Measurements from ENCODE around the gene PPP2R2B. TPM values are rescaled to one million over a fixed set of nuclear protein-coding genes. Genes with fewer than 3 reads are reported as not detected.

The PPP2R2B gene
- total and polyA plus RNA-seq, 2 of the 4 experiments (the other 2 are of a cell fraction): not detected

DNA sequence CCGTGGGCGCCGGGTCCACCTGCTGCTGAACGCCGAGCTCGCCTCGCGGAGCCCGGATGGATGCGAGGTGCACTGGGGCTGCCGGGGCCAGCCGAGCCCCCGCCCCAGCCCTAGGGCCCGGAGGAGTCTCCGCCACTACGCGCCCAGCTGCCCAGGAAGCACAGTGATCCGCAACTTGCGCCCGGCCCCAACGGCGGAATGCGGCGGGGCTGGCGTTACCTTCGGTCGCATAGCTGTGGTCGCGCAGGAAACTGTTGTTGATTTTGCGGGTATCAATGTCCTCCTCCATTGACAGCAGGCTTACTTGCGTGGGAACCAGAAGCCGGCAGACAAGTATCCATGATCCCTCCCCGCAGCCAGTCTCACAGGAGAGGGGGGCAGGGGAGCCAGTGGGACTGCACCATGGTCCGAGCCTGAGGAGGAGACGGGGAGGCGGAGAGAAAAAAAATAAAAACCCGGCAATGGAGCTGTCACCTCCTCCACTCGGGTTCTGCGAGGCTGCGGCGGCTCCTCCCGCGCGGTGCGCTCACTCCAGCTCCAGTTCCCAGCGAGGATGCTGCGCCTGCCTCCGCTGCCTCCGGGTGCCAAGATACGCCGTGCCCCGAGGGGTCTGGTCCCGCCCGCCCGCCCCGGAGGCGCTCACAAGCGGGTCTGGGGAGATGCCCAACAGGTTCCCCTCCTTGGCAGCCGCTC lies 628 bp downstream of the PPP2R2B start:
- intact Hi-C loops (cut with micrococcal nuclease): no loop called here
- no peaks in the 10 kb centered on the region for H3K36me3 ChIP-seq (ENCODE audit: control insufficient read depth, insufficient read depth, low read length)
- DNase-seq: no peak
- ChIA-PET POLR2A (ENCODE audit: unreplicated experiment) (no interaction called here), CTCF (no interaction called here)
- no peak overlapping the region for H3K9ac ChIP-seq (ENCODE audit: low read depth, low read length)
- no peak overlapping the region for H3K23ac ChIP-seq (ENCODE audit: low read depth, low read length)
- peak overlapping the region; percentile 65 for H3K4me2 ChIP-seq (ENCODE audit: low read depth, low read length)
- H2BK5ac ChIP-seq (ENCODE audit: low read depth, low read length, poor library complexity, severe bottlenecking): no peak overlapping the region
- no peaks in the 10 kb centered on the region for H3K79me1 ChIP-seq (ENCODE audit: low read depth in 1 of 2, low read length in 2 of 2)
- no peak overlapping the region for H2BK15ac ChIP-seq (ENCODE audit: low read depth, low read length)
- TF ChIP-seq, protein P1, sequence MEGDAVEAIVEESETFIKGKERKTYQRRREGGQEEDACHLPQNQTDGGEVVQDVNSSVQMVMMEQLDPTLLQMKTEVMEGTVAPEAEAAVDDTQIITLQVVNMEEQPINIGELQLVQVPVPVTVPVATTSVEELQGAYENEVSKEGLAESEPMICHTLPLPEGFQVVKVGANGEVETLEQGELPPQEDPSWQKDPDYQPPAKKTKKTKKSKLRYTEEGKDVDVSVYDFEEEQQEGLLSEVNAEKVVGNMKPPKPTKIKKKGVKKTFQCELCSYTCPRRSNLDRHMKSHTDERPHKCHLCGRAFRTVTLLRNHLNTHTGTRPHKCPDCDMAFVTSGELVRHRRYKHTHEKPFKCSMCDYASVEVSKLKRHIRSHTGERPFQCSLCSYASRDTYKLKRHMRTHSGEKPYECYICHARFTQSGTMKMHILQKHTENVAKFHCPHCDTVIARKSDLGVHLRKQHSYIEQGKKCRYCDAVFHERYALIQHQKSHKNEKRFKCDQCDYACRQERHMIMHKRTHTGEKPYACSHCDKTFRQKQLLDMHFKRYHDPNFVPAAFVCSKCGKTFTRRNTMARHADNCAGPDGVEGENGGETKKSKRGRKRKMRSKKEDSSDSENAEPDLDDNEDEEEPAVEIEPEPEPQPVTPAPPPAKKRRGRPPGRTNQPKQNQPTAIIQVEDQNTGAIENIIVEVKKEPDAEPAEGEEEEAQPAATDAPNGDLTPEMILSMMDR (conservative IDR thresholded peaks at IDR 0.05; ENCODE audit: low read depth, low read length): no peak
- TF ChIP-seq MXI1 (IDR thresholded peaks at IDR 0.05; ENCODE audit: borderline replicate concordance, low read depth, low read length) (no peak), CHD1 (IDR thresholded peaks at IDR 0.05; ENCODE audit: low read depth, low read length) (no peak), MAZ (IDR thresholded peaks at IDR 0.05; ENCODE audit: borderline replicate concordance, low read depth, low read length) (no peak), POLR2A (IDR thresholded peaks at IDR 0.05; ENCODE audit: low read depth, low read length) (no peak), FOS (IDR thresholded peaks at IDR 0.05; ENCODE audit: low read depth, low read length) (no peak), CEBPB (IDR thresholded peaks at IDR 0.05; ENCODE audit: low read depth, low read length) (no peak), BHLHE40 (IDR thresholded peaks at IDR 0.05; ENCODE audit: low read depth, low read length) (no peak), RCOR1 (IDR thresholded peaks at IDR 0.05; ENCODE audit: insufficient replicate concordance, low read length) (no peak), RFX5 (IDR thresholded peaks at IDR 0.05; ENCODE audit: low read depth, low read length) (no peak), MAFK (IDR thresholded peaks at IDR 0.05; ENCODE audit: low read depth, low read length) (no peak)
- TF ChIP-seq, protein P2, sequence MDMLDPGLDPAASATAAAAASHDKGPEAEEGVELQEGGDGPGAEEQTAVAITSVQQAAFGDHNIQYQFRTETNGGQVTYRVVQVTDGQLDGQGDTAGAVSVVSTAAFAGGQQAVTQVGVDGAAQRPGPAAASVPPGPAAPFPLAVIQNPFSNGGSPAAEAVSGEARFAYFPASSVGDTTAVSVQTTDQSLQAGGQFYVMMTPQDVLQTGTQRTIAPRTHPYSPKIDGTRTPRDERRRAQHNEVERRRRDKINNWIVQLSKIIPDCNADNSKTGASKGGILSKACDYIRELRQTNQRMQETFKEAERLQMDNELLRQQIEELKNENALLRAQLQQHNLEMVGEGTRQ (IDR thresholded peaks at IDR 0.05; ENCODE audit: low read depth, low read length): no peak
- no peak overlapping the region for H3K14ac ChIP-seq (replicated peaks; ENCODE audit: low read depth, low read length)
- no TSS peak for BruUV-seq (replicated peaks)
- H2BK120ac ChIP-seq (ENCODE audit: low read depth, low read length): no peak overlapping the region
- H3K18ac ChIP-seq (ENCODE audit: low read depth, low read length): no peak overlapping the region
- H4K5ac ChIP-seq (ENCODE audit: low read depth, low read length): no peak overlapping the region
- peak overlapping the region; percentile 59 for H2AFZ ChIP-seq (replicated peaks; ENCODE audit: low read length, poor library complexity)
- H2AK5ac ChIP-seq (ENCODE audit: low read depth, low read length): no peak overlapping the region
- H3K27ac ChIP-seq (ENCODE audit: insufficient read depth, low read length): no peak overlapping the region
- 6% methylated on average over 24 of the region's 59 CpGs; no CpG with 5 or more reads in 1 of the 2 experiments for WGBS, 2 experiments (ENCODE audit: extremely low coverage in 2 of 2, insufficient read length in 1 of 2)
- peak; percentile 35; the same call in 1 of the 2 replicates for ATAC-seq (ENCODE audit: low read depth)
- H3K56ac ChIP-seq (ENCODE audit: extremely low read depth, insufficient read depth, low read length): no peak overlapping the region
- H2BK20ac ChIP-seq (ENCODE audit: low read depth, low read length): no peak overlapping the region
- H3K4ac ChIP-seq (ENCODE audit: low read depth, low read length): no peak overlapping the region
- dilution Hi-C loops (cut with HindIII; ENCODE audit: low sequenced_read_pairs, unreplicated experiment): no loop called here
- no peak overlapping the region for H4K8ac ChIP-seq (ENCODE audit: low read depth in 2 of 2, low read length in 2 of 2)
- H3K4me1 ChIP-seq (ENCODE audit: control insufficient read depth, insufficient read depth, low read length): no peaks in the 10 kb centered on the region
- no peak overlapping the region for H2AK9ac ChIP-seq (replicated peaks; ENCODE audit: low read depth, low read length, poor library complexity)
- peaks cover 11% of the 10 kb centered on the region for H3K27me3 ChIP-seq (ENCODE audit: control insufficient read depth, insufficient read depth, low read length)
- H4K91ac ChIP-seq (ENCODE audit: insufficient read depth, low read depth, low read length): no peak overlapping the region
- no peaks in the 10 kb centered on the region for H4K20me1 ChIP-seq (ENCODE audit: insufficient read depth, low read length)
- in situ Hi-C loops (cut with MboI; ENCODE audit: low sequenced_read_pairs): no loop called here
- H3K9me1 ChIP-seq (ENCODE audit: insufficient read depth, low read length): no peaks in the 10 kb centered on the region
- no peaks in the 10 kb centered on the region for H3K9me3 ChIP-seq (ENCODE audit: control insufficient read depth, insufficient read depth, low read length)
- H3K4me3 ChIP-seq (ENCODE audit: insufficient read depth, low read depth, low read length): no peak overlapping the region
